Tibial nerve (tissue), 4 donors: ENCODE measurements around the gene FFAR1.

Source experiments
- CTCF ChIP-seq, 5 experiments: fragments of 200-600 bp in 3 of 5; fragments of 450-650 bp in 2 of 5; sonication (generic) in 3 of 5; IDR thresholded peaks; one replicate each; pipeline ENCODE4 v1.5.1; 2016 to 2019; ENCODE audit warnings: antibody characterized with exemption in 5 of 5, mild to moderate bottlenecking in 3 of 5, moderate library complexity in 2 of 5
- EP300 ChIP-seq, 2 donors: sonication (generic); formaldehyde crosslinking; IDR thresholded peaks; one replicate each; pipeline ENCODE4 v1.6.1; 2017; ENCODE audit warnings: antibody characterized with exemption in 2 of 2, mild to moderate bottlenecking in 1 of 2
- POLR2A ChIP-seq, 2 donors: fragments of 450-650 bp; IDR thresholded peaks; one replicate each; pipeline ENCODE4 v1.6.1; 2017; ENCODE audit warnings: antibody characterized with exemption in 2 of 2, mild to moderate bottlenecking in 2 of 2, moderate library complexity in 2 of 2

DNA sequence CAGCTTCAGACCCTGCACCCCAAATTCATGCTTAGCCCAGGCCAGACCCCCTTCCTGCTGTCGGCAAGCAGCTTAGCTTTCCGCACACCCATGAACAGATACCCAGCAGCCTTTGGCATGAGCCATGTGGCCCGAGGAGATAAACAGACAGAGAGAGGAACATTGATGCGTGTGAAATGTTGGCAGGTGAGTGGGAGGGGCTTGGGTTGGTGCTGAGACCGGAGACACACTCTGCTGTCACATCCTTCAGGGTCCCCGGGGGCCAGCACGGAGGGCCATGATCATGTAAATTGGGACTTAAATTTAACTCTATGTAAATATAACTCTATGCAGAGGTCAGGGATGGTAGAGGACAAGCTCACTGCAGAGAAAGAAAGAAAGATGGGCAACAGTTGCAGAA, 17.2 kb upstream of the FFAR1 start:
- no peak for TF ChIP-seq CTCF (IDR thresholded peaks at IDR 0.05)
- TF ChIP-seq EP300 (IDR thresholded peaks at IDR 0.05), result no peak
- no peak for TF ChIP-seq POLR2A (IDR thresholded peaks at IDR 0.05)
